ENCODE data around the gene GRPEL1.

GRPEL1 gene

GRCh38 chr4:7067452-7068278 is at the start of gene GRPEL1:
TSS of gene GRPEL1 (minus strand) at chr4:7068064. CDS start at chr4:7068032, 32 bp downstream.
- TF ChIP-seq ZFX (IDR thresholded peaks at IDR 0.05) = peak; percentile 83; the same call in 1 of the 2 replicates
- no peak for TF ChIP-seq CTCF (conservative IDR thresholded peaks at IDR 0.05)
- H3K27ac ChIP-seq = peak within 1 kb of the TSS; percentile 99

- H3K27ac ChIP-seq = no peak overlapping the region
- TF ChIP-seq CTCF (conservative IDR thresholded peaks at IDR 0.05) (no peak), ZFX (IDR thresholded peaks at IDR 0.05) (no peak)
Observed at GRCh38 chr4:7116705-7117104, 48.8 kb upstream of the GRPEL1 start.

GRCh38 chr4:7115557-7116340 is 47.9 kb upstream of the GRPEL1 start:
- no peak overlapping the region for H3K27ac ChIP-seq
- TF ChIP-seq CTCF (conservative IDR thresholded peaks at IDR 0.05) (no peak), ZFX (IDR thresholded peaks at IDR 0.05) (no peak)

GRCh38 chr4:7112656-7113055 is 44.8 kb upstream of the GRPEL1 start:
- TF ChIP-seq ZFX (IDR thresholded peaks at IDR 0.05) (no peak), CTCF (conservative IDR thresholded peaks at IDR 0.05) (no peak)
- H3K27ac ChIP-seq = no peak overlapping the region

GRCh38 chr4:7111441-7111840 is 43.6 kb upstream of the GRPEL1 start:
- no peak for TF ChIP-seq CTCF (conservative IDR thresholded peaks at IDR 0.05)
- TF ChIP-seq ZFX (IDR thresholded peaks at IDR 0.05) = no peak
- no peak overlapping the region for H3K27ac ChIP-seq

GRCh38 chr4:7110546-7110945 is 42.7 kb upstream of the GRPEL1 start:
- TF ChIP-seq CTCF (conservative IDR thresholded peaks at IDR 0.05) (no peak), ZFX (IDR thresholded peaks at IDR 0.05) (no peak)
- no peak overlapping the region for H3K27ac ChIP-seq

GRCh38 chr4:7109169-7109568 is 41.3 kb upstream of the GRPEL1 start:
- H3K27ac ChIP-seq = no peak overlapping the region
- TF ChIP-seq ZFX (IDR thresholded peaks at IDR 0.05) (no peak), CTCF (conservative IDR thresholded peaks at IDR 0.05) (no peak)

All from C4-2B (cell line).